NCI-H128 (cell line): ENCODE data around the gene COPZ1.
"Not testable (repeated sequence)": the region's sequence is repeated elsewhere in the genome, so short reads cannot be mapped to it uniquely, and the experiment has no call there.

Source experiments
- DNase-seq: peaks from one replicate; lab custom pipeline; 2025; ENCODE audit not compliant: unreplicated experiment; lab: John Stamatoyannopoulos, UW

The COPZ1 gene

DNA sequence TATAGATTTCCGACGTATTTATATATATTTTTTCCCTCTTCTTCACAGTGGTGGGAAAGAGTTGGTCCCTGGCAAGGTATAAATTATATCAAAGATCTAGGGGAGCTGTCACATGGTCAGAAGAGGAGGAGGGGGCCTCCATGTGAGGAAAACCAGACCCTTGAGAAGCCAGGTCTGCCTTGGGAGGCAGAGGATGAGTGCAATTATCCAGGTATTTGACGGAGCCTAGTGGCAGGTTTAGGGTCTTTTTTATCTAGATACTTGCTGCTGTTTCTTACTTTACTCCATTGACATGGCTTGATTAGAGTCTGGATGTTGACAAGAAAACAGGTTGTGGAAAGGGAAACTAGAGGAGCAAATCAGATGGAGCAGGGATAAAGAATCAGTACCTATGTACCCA lies 5.5 kb downstream of the COPZ1 start:
- DNase-seq = no peak

DNA sequence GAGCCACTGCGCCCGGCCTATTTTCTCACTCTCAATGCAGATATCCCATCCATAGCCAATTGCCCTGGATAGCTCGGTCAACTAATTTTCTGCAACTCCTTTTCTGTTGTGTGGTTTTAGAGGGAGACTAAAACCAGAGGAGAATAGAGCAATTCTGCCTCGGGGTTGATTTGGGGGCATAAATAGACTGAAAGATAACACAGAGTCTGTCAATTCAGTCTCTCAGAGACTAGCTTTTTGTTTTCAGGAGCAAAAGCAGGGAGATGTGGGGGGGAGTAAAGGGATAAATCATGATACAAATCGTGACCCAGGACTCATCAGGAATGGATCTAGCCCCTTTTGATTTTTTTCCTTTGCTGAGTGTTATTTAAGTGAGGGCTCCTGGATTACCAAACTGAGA lies 6.5 kb downstream of the COPZ1 start:
- no peak for DNase-seq

DNA sequence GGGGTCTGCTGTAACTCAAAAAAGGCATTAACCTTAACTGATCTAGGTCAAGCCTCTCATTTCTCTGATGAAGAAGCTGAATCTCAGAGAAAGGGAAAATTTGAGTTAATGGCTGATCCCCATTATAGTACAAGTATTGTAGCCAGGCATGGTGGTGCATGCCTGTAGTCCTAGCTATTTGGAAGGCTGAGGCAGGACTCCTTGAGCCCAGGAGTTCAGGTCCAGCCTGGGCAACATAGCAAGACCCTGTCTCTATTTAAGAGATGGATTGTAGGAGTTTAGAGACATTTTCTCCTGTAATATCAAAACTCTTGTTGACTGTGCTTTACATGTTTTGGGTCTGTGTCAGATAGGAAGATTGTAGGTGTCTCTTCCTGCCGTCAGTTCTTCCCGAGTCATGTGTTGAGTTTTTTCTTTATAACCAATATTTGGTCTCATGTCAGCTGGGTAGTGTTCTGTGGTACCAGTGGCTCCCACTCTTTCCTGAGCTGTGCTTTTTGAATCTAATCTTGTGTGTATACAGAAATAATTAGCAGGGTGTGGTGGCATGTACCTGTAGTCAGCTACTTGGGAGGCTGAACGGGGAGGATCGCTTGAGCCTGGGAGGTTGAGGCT lies 8.6 kb downstream of the COPZ1 start:
- no peak for DNase-seq

DNA sequence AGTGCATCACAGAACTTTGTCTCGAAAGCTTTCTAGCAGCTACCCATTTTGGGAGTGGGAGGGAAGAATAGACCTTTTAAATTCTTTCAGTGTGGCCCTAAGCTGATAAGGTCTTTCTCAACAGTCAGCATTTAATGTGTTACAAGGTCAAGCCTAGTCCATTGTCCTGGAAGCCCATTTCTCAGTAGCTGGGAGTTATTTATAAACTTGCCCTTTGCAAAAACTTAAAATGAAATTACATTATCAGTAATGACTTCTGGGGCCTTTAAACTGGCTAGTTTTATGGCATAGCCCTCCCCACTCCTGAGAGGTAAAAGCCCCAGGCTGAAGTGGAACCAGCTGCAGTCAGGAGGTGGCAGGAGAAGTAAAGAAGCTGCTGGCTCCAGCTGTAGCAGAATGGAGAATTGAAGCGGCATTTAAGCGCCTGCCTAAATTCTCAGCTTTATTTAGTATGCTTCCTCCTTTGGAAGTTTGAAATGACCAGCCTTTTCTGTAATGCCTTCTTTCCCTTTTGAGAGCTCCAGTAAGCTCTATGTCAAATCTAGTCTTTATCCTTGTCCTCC lies 12.4 kb downstream of the COPZ1 start:
- peak; percentile 42 for DNase-seq

DNA sequence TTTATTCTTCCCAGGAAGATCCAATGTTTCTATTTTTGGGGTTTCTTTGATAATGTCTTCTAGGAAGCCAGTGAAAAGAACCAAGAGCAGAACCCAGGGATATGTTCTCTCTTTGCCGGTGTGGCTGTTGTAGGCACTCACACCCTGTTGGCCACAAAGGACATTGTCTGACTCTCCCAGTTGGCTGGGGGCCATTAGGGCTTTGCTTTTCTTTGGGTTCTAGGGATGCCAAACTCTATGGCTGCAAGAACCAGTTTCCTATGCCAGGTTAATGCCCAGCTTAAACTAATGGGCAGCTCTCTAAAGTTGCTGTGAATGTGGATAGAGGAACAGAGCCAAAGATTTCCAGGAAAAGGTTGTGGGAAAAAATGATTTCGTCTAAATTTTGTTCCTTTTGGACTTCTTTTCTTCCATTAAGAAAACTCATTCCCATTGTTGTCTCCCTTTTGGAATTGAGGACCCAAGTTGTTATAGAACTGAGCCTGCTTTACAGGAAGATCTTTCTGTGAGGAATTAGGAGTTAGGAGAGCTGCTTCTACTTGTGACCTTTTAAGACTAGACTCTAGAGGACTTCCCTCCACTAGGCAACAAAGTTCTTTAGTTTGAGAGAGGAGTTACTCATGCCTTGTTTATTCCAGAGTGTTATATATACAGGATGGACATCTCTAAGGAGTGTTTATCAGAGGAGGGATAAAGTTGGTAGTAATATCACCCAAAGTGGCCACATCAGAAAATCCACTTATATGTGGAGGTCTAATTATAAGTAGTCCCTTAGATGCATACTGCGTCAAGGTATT lies 13.1 kb downstream of the COPZ1 start:
- no peak for DNase-seq

DNA sequence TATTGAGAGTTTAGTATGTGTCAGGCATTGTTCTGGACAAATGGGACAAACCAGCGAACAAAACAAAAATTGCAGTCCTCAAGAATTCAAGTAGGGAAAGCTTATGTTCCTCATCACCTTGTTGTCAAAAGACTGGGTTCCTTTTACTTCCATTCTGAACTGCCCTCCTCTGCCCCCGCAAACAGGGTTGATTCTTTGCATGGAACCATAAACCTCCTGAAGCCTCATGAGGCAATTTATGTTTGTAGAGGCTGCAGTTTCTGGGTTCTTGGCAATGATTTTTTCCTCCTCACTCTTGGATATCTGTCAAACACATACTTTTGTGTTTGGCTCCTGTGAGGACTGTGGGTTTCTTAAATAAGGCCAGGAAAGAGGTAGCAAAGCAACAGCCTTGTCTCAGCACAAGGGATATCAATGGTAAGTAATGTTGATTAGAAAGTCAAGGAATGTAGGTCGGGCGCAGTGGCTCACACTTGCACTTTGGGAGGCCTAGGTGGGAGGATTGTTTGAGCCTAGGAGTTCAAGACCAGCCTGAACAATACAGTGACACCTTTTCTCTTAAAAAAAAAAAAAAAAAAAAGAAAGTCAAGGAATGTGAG lies 13.9 kb downstream of the COPZ1 start:
- DNase-seq = no peak

DNA sequence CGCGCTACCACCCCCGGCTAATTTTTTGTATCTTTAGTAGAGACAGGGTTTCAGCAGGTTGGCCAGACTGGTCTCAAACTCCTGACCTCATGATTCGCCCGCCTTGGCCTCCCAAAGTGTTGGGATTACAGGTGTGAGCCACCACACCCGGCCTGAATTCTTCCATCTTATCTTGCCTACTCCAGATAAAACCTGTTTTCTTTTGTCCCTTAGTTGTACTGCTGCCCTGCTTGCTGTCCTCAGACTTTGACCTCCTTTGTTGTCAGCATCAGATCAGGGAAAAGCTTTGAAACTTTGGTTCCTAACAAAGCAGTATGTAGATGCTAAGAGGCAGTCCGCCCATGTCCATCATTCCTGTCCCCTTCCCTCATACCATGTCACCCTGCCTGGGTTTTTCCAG lies 15.9 kb downstream of the COPZ1 start:
- no peak for DNase-seq

DNA sequence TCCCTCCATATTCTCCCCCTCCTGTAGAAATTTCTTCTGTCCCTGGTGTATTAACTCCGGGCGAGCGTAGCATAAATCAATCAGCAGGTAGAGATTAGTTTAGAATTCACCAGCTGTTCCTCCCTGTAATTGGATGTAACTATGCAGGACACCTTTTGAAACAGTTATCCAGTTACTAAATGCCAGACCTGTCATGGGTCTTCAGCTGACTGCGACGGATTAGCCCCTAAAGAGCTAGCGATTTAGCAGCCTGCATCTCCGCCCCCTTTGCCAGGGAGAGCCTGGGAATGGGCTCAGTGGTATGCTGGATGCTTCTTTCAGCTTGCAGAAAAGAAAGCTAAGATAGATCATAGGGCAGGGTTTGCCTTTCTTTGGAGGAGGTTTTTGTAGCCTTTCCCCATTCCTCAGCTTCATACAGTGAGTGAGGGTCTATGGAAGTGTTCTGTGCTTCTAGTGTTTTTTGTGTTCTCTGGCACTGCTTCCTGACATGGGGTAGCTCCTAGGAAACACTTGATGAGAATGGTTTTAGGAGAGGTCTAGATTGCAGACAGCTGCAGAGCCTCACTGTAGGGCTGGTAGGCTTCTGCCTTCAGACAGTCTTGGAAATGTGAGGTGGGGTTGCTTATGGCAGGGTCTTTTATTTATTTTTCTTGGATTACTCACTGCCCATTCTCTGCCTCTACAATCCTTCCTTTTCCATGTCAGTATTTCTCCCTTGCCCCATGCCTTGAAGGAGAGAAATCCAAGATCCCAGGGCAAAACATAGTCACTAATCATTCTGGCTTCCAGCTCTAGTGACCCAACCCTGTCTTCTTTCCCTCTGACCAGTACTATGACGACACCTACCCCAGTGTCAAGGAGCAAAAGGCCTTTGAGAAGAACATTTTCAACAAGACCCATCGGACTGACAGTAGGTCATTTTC lies 16.7 kb downstream of the COPZ1 start:
- peak; percentile 39 for DNase-seq

DNA sequence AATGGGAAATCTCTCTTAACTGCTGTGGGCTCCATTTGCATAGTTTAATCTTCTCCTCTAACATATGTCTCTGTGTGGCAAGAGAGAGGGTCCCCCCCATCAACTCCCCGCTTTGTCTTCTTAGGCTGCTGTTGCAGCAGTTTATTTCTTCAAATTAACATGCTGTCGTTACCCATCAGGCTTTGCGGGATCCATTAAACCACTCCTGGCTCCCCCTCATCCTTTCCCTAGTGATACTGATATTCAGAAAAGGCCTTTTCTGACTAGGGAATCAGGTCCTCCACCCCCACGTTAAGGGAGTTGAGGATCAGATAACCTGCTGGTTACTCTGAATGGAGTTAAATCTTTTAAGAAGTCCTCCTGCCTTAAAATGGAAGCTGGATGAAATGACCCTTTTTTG lies 24.1 kb downstream of the COPZ1 start:
- no peak for DNase-seq

DNA sequence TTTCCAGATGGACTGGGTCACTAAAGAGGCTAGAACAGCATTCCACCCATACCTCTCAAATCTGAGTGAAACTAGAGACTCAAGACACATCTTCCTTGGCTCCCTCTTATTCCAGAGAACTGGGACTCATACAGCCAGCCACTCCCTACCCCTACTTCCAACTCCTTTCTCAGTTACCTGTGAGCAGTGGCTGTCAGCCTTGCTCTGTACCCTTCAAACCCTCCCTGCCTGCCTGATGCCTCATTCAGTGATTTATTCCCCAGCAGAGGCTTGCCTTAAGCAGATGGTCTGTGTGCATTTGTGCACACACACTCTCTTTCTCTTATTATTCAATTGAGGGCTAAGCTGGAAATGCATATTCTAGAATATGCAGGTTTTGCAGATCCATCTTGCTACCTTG lies 24.7 kb downstream of the COPZ1 start:
- DNase-seq = no peak

DNA sequence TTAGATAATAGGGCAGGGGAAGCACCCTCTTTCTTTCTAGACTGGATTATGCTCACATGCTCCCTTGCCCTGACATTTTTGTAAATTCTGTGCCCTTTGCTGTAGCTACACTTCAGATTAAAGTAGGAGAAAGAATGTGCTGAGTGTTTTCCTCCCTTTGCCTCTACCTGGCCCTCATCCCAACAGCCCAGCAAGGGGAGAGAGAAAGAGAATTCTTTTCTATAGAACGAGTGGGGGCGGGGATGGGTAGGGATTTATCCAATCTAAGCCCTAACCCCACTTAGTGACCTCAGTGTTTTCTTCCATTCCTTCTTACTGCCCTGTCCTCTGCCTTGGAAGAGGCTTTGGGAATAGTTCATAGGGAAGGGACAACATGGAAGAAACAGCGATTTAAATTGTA lies 25.8 kb downstream of the COPZ1 start:
- no peak for DNase-seq

DNA sequence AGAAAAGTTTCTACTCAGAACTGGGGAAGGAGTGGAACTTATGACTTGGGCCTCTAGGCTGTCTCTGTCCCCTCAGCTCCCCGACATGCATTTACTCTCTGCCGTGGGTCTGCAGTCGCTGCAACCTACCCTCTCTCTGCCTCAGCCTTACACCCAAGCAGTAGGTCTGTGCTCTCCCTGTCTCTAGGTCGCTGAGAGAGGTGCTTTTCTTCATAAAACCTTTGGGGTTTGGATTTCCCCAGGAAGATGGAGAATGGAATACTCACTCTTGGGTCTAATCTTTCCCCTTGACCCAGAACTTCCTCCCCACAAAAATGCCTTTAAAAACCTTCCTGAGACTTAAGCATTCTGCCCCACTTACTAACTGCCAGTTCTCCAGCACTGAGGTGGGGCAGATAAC lies 26.4 kb downstream of the COPZ1 start:
- no peak for DNase-seq

DNA sequence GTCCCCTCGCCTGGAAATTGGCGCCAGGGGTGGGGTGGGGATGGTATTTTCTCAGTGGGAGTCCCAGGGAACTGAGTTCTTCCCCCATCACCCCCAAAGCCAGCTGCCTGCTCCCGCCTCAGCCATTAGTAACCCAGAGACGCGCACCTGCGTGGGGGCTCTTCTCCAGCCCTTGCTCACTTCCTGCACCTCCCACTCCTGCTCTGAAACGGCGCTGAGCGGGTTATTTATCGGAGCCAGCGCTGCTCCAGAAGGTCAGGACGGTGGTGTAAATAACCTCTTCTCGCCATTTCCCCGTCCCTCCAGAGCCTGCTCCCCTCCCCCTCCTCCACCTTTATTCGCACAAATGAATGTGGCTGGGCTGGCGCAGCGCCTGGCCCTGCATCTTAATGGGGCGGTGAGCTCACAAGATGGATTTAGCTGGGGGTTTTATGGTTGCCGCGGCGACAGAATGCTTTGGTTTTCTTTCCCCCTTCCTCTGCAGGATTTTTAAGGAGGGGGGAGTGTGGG lies 27.1 kb downstream of the COPZ1 start:
- DNase-seq = peak; percentile 91

DNA sequence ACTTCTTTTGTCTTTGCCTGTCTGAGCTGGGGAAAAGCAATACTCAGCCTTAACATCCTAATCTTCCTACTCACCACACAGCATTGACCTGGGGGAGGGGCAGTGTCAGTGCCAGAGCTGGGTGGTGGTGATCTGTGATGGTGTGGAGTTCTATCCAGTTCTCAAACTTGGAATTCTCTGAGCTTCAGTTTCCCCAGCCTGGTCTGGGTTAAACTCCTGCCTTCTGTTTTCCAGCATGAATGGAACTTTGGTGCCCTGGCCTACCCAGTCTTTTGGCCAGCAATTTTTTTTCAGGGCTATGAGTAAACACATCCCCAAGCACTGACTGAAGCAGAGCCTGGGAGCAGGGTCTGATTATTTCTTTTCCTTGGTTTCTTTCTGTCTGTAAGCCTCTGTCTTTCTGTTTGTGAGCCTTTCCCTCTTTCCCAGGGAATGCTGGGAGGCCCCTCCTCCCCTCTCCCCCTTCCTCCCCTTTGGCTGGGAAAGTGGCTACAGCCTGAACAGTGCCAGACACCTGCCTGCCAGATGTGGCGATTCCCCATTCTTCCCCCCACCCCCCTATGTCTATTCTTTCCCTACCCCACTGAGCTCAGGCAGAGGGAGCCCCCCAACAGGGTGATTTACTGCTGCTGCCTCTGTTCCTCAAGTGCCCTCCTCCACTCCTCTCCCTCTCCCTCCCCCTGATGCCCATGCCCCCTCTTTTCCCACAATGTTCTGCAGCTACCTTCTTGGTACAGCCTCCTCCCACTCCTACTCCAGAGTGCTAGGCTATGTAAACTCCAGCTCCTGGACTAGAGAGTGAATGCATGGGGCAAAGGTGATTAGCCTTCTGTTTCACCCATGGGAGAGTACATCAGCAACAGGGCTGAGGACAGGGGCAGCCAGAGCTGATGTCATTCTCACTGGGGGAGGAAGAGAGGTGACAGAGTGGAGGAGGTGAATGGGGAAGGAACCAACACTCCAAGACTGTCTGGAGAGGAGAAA lies 28.3 kb downstream of the COPZ1 start:
- DNase-seq = peak; percentile 70

DNA sequence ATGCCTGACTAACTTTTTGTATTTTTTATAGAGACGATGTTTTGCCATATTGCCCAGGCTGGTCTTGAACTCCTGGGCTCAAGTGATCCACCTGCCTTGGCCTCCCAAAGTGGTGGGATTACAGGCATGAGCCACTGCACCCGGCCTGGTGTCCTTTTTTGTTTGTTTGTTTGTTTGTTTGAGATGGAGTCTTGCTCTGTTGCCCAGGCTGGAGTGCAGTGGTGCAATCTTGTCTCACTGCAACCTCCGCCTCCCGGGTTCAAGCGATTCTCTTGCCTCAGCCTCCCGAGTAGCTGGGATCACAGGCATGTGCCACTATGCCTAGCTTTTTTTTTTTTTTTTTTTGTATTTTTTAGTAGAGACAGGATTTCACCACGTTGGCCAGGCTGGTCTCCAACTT lies 29.3 kb downstream of the COPZ1 start:
- not testable (repeated sequence) for DNase-seq

DNA sequence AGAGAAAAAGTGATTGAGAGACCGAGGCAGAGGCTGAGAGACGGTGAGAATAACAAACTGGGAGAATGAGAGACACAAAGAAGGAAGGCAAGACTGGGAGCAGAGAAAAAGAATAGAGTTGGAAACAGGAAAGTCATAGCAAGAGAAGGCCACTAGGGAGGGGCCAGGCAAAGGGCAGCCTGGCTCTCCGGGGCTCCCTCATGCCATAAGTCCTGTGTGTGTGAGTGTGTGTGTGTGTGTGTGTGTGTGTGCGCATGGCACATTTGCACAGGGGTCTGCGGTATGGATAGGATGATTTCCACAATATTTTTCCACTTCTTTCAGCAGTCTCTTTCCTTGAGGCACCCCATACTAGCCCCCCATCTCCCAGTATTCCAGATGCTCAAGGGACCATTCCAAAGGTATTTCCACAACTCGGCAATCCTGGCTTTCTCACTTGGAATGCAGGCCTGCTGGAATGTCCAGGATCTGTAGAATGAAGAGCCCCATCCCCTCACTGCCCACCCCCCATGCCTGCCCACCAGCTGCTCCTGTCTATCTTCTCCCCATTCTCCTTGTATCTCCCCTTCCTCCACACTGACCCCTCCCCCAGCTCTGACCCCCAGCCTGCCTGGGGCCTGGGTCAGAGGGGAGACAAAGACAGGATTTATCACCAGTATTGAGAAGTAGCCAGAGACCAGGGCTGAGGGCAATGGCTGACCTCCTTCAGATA lies 30.3 kb downstream of the COPZ1 start:
- DNase-seq = no peak

DNA sequence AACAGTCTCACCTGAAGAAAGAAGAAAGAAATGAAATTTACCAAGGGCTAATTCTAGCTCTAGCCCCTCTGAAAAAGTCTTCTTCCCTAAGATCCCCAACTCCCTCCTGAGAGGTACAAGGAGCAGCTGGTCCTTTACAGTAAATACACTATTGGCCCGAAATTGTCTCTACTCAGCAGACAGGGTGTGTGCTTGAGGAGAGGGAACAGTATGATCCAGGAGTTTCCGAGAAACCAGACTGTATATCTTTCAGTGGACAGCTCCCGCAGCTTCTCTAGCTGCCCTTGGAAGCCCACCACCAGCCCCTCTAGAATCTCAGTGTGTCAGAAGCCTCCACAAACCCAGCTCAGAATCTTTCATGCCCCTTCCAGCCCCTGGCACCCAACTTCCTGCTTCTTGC lies 31.3 kb downstream of the COPZ1 start:
- no peak for DNase-seq

DNA sequence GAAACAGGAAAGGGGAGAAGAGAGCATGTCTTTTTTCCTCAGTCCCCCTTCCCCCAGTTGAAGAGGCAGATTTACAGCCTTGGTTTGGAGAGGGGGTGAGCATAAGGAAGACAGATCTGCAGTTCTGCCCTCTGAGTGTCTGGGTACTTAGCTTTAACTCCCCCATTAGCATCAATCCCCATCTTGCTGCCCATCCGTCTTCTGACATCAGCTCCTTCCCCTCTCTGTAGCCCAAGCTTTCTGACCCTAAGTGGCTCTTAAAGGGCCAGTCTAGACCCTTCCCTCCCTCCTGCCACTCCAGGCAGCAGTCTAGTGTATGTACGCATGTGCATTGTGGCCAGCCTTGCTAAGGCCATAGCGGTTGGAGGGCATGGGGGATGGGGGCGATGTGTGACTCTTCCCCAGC lies 32.0 kb downstream of the COPZ1 start:
- DNase-seq = no peak
